GM21619 (cell line): ENCODE results near the gene LSM3.

Source experiments
- ATAC-seq: cut with Tn5 transposase; IDR thresholded peaks from one replicate; pipeline ENCODE4 v1.9.1; 2021; ENCODE audit not compliant: unreplicated experiment

LSM3 gene

DNA sequence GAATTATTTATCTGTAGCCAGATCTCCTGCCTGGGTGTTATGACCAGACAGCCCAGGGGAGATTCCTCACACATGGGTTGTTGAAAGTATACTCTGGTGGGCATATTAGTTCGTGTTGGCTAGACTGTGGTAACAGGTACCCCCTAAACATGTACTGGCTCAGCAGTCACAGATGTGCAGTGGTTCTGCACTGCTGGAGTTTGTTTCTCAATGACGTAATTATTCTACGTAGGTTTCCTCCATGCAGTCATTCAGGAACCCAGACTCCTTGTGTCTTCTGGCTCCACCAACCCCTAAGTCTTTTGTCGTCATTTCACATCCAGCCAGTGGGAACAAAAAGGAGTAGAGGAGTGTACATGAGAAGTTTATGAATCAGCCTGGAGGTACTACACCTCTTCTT is 16.2 kb downstream of the LSM3 start:
- ATAC-seq, result no peak

DNA sequence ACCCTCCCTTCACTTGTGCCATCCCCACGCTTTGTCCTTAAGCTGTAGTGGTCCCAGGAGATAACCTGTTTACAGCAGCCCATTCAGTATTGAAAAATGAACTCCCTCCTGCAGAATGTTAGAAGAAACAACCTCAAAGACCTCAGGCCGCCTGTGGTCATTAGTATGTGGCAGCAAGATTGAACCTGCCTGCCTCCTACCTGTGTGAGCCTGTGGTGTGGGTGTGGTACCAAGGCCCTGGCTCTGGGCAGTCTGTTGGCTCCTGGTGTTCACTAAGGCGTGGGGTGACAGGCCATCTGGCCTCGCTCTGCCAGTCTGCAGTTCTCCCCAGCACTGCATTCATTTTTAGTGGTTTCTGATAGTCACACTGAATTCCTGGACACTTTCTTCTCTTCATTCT is 21.0 kb downstream of the LSM3 start:
- no peak for ATAC-seq

DNA sequence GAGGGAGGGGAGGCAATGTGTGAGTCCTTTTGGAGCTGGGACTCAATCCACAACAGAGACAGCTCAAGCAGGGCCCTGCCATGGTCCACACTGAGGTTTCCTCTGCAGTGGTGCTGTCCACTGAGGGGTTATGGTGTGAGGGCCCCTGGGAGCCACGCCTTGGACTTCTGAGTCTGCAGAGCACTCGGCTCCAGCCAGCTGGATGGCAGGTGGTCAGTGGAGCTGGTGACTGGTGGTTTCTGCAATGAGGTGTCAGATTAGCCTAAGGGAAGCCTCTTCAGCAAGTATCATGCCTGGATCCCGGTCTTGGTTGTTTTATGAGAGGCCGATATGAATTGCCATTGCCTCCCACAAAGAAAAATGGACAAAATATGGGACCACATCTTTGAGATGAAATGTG is 21.7 kb downstream of the LSM3 start:
- ATAC-seq, result no peak

DNA sequence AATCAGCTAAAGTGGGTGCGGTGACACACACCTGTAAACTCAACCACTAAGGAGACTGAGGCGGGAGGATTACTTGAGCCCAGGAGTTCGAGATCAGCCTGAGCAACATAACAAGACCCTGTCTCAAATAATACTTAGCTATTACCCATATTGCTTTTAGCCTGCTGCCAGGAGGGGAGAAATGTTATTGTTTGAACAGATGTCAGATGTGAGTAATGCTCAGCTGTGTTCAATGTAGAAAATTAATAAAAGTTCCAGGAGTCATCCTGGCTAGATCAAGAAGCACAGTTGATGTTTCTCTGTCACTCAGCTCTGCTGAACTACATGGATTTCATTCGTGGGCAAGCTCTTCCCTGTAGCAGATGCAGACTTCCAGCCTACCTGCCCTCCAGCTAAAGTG is 22.2 kb downstream of the LSM3 start:
- ATAC-seq, result no peak

DNA sequence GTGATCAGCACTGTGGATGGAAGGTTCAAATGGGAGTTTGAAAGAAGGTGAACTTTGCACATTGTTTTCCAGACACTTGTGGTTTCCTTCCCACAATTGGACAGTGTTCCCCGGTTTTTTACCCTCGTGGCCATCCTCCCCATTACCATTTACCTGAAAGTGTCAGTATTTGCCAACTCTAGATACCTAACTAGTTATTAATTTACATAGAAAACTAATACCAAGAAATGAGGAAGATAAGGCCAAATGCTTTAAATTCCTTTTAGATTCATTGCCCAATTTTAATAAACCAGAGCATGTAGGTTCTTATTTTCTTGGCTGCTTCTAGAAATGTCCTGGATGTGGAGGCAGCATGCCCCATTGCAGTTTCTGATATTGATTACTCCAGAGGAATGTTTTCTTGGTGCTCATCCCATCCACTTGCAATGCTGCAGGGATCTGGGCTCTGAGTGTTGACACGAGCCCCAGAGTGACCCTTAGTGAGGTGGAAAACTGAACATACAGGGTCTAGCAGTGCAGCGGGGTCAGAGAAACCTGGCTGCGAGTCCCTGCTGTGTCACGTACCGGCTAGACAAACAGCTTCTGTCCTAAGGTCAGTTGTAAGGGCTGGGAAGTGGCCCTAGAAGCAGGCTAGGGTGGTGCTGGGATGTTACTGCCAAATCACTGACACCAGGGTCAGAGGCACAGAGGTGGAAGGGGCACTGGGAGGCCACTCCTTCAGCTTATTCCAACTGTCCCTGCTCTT is 23.5 kb downstream of the LSM3 start:
- no peak for ATAC-seq

DNA sequence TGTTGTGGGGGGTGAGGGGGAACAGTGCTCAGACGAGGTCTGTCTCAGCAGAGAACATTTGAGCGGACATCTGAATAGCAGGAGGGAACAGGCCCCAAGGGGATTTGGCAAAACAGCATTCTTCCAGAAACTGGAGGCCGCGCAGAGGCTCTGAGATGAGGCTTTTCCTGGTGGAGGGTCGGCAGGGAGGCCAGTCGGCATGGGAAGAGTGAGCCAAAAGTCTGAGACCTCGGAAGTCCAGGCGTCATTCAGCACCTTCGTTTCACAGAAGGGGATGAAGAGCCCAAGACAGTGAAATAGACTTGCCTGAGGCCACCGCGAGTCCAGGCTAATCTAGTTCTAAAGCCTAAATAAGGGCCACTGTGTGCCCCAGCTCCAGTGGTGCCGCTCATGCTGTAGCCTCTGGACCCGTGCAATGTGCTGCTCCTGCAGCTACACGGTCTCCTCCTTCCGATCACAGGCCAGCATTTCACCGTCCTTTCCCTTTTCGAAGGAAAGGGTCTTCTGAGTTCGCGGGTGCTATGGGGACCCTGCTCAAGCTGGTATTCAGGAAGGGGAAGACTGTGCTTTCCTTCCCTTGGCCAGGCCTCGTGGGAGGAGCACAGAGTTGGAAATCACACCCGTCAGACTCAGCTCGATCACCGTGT is 24.4 kb downstream of the LSM3 start:
- no peak for ATAC-seq

DNA sequence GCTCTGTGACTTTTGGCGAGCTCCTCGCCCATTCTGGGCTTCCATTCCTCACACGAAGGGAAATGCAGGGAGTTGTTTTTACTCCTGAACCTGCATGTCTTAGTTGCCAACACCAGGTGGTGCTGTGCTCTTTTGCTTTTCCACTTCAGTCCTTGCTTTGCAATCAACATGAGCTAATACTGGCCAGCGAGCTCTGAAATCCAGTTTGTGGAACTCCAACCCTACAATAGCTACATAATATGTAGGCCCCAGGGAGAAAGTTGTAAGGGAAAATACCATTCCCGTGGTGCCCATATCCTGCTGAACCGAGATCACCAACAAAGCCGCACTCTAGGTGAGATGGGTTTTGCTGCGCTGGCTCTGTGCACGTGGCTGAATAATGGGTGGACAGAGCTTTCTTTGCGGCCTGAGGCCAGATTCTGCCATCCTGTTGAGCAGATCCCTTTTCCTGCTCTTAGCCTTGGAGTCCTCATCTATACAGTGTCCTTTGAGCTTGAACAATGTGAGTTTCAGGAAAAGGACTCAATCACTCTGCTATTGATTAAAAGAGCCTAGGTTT is 25.0 kb downstream of the LSM3 start:
- no peak for ATAC-seq

DNA sequence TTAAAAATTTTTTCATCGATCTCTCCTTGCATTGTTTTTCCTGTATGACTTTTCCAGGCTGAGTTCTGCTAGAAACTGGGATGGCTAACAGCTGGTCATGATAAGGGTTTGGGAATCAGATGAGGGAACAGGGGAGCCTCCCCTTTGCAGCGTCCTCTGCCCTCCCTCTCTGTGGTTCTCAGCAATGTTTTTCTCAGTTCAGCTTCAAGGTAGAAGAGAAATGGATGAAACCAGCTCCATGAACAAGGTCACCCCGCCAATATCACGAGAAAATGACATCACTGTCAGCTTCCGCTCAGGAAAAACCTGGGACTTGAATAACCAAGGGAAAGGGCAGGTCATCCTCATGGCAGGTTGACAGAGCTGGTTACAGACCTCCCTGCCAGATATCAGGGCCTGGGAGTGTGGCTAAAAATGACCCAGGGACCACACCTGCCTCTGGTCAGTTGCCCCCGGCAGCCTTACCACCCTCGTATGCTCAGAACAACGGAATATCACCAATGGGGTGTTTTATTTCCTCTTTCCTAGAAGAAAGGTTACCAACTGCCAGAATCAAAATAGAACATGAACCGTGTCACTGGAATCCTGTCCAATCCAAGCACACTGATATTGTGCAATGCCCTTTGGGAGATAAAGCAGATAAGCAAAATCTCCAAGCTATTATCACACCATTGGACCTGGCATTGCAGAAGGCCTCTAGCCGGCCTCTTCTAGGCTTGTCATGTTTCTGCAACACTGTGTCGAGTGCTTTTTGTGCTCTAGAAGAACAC is 26.1 kb downstream of the LSM3 start:
- no peak for ATAC-seq

DNA sequence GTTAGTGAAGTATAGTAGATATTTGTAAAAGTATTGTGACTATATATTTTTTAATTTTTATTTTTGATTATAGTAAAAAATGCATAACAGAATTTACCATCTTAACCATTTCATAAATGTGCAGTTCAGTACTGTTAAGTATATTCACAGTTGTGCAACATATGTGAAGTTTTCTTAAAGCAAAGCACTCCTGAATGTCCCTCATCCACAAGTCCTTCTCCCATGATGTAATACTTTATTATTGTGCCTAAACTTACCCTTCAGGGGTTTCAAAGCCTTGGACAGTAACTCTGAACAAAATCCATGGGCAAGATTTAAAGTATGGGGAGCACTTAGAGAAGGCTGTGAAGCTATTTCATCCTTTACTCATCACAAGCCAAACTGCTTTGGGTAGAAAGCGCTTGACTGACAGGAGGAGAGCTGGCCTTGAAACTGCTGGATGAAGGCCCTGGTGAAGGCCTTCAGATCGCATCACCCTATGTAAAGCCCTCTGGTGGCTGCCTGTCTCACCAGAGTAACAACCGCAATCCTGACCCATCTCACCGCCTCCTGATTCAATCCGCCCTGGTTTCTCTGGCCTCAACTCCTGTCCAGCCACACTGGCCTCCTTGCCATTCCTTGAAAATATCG is 28.0 kb downstream of the LSM3 start:
- no peak for ATAC-seq

DNA sequence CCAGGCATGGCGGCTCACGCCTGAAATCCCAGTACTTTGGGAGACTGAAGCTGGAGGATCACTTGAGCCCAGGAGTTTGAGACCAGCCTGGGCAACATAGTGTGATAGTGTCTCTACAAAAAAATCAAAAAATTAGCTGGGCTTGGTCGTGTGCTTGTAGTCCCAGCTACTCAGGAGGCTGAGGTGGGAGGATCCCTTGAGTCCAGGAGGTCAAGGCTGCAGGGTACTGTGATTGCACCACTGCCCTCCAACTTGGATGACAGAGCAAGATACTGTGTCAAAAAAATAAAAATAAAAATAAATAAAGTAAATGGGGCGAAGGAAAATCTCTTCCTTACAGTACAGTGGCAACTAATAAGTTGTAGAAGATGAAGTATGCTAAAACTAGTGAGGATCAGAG is 29.6 kb downstream of the LSM3 start:
- no peak for ATAC-seq

DNA sequence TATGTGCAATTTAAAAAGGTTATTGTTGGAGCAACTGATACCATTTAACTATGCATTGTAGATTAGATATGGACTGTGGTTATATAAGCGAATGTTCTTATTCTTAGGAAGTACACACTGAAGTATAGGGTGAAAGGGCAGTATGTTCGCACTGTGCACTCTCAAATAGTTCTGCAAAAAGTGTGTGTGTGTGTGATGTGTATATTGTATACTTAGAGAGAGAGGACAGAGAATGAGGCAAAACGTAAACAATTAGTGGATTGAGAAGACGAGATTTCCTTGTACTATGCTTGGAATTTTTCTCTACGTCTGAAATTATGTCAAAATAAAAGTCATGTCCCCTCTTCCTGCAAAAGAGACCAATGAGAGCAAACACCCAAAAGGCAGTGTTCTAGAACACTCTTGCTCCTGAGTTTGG is 30.4 kb downstream of the LSM3 start:
- ATAC-seq, result no peak

DNA sequence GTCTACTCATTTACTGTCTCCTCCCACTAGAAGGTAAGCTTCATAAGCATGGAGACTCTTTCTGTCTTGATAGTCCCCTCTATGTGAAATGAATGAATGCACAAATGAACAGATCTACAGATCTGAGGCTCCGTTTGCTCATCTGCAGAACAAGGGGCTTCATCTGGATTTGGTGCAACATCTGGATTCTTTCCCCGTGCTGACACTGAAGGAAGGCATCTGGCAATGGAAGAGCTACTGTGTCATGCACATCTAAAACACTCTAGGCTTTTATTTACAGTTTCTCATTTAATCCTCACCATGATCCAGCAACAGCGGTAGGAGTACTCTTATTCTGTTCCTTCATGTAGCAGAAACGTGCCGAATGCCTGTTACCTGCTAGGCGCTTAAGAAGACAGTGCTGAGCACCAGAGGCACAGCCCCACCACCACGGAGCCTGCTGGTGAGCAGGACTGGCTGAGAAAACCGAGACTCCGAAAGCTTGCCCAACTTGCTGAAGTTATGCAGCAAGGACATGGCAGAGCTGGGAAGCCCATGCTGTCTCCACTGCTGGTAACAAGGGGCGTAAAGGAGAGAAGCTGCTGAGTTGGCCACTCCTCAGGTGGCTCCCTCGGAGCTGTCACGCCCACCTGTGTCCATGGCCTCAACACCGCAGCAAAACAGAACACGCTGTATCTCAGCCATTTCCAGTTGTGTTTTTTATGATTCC is 31.1 kb downstream of the LSM3 start:
- no peak for ATAC-seq

DNA sequence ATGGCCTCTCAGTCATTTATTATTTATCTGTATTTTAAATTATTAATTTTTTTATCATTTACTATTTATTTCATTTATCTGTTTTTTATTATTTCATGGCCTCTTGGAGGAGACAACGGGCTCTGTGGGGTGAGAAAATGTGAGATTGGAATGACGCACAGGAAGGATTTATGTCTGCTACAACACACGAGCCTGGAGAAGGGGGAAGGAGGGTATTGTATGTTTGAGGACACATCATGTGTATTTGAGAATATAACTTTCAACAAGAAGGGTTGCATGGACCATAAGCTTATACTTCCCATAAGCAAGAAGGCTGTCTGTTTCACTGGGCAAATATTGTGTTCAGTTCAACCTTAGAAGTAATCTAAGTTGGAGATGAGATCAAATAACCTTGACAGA is 31.7 kb downstream of the LSM3 start:
- ATAC-seq, result no peak

DNA sequence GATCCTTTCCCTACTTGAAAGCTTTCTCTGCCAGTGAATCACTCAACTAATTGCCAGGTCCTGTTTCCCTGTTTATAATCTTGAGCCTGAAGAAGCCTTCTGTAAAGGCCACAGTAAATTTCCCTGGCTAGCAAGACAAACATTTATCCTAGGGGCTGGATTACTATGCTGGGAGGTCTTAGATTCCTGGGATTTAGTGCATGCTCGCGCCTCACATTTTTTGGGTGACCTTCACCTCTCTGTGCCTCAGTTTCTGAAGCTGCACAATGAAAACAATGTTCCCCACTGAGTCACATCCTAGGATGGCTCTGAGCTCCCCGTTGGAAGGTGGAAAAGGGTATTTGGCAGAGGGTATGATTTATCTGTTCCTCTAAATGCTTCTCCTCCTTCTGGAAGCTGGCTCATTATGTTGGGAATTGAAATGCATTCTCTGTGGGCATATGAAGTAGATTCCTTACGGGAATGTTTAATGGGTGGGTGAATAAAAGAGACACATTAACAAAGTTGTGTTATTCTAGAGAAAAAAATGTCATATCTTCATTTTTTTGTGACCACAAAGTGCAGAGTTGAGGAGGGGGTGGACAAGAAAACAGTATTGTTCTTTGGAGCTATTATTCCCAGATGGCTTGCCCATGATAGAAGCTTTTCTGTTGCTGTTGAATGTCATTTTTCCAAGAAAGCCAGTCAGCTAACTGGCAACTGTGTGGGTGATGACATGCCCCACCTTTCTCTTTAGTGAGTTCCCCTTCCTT is 32.4 kb downstream of the LSM3 start:
- no peak for ATAC-seq

DNA sequence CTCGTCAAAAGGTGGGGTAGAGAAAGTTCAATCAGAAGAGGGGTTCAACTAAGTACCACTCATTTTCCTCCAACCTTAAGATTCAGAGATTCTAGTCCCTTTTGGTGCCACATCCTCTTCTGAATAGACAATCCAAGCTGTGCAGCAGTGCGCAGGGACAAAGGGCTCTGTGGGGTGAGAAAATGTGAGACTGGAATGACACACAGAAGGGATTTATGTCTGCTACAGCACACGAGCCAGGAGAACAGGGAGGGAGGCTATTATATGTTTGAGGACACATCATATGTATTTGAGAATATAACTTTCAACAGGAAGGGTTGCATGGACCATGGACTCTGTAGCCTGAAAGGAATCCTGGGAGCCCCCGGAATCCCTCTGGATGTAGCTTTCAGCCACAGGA is 33.0 kb downstream of the LSM3 start:
- no peak for ATAC-seq

DNA sequence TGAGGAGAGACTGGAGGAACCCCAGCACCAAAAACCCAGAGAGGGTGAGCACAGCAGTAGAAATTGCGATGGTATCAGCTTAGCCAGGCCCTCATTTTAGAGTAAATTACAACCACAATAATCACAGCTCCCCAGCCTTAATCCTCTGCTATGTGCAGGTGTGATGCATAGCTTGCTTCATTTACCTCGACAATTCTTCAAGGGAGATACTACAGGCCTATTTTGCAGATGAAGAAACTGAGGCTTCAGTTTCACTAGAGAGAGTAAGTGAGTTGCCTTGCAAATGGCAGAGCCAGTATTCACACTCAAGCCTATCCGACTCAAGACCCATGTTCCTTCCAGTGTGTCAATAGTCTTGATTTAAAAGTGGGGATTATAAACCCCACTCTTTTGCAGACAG is 33.4 kb downstream of the LSM3 start:
- no peak for ATAC-seq

DNA sequence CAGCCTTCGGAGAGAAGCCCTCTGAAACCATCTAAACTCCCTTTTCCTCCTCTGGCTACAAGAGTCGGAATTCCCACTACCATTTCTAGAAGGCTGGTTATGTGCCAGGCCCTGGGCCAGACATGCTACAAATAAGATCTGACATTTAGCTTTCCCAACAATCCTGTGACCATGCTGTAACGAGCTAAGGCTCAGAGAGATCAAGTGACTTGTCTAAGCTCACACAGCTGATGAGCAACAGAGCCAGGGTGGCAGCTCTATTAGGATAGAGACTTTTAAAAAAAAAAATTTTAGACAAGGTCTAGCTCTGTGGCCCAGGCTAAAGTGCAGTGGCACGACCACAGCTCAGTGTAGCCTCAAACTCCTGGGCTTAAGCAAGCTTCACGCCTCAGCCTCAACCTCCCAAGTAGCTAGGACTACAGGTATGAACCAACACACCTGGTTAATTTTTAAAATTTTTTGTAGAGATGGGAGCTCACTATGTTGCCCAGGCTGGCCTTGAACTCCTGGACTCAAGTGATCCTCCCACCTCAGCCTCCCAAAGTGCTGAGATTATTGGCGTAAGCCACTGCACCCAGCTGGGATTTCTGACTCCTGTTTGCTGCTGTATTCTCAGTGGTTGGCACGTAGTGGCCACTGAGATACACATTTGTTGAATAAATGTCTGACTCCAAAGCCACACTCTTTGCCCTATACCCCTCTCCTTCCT is 34.6 kb downstream of the LSM3 start:
- ATAC-seq, result no peak

DNA sequence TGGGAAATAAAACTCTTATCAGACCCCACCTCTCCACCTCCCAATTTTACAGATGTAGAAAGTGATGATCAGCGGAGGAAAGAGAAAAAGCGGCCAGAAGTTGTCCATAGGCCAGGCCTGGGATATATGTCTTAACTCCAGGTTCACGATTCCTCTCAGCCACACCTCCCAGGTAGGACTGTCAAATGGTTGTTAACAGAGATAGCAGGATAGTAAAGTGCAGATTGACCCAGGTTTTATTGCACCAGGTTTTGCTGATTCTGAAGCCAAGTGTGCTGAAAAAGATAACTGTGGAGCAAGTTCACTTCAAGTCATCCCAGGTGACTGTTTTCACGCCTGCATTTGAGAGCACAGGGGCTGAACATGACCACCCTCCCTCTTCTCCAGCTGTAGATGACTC is 36.1 kb downstream of the LSM3 start:
- ATAC-seq, result no peak

DNA sequence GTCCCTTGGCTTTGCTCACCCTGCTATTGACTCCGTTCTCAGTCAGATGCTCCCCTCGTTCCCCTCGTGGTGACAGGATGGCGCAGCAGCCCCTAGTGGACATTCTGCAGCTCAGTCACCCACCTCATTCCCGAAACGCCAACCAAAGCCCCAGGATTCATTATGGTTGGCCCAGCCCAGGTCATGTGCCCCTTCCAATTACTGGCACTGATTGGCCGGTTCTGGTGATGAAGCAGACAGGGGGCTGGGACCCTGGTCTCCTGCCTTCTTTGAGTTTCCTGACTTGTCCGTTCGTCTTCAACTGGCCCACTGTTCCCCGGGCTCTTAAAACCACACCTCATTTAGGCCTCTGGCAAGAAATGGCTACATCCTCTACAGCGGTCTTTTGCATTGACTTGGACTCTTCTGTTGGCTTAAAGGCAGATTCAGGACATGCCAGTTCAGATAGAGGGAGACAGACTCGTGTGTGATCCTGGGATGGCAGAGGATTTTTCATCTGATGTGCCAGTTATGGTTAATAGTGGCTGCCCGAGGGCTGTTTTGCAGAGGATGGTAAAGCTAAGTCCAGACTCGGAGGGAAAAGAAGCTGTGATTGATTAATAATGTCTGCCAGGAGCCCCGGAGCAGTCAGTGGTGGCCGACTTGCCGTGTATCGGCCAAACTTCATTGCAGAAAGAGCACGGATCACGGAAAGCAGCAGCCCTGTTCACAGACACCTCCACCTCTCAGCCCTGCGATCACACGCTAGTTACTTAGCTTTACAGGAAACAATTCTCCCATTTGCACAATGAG is 37.8 kb downstream of the LSM3 start:
- ATAC-seq, result no peak
